GM23338 (cell line): ENCODE results near the gene STIM1.

ENCODE experiments used
- CTCF ChIP-seq, 2 experiments: fragments of 200-600 bp in 1 of 2; sonication (generic) in 1 of 2; conservative IDR thresholded peaks; 2 replicates each; pipeline versions ENCODE4 v1.5.1 to v1.6.1; 2016 to 2017; ENCODE audit warnings: antibody characterized with exemption in 2 of 2, low read depth in 2 of 2, mild to moderate bottlenecking in 2 of 2, moderate library complexity in 1 of 2
- EZH2 ChIP-seq: fragments of 200-600 bp; sonication (generic); IDR thresholded peaks from one replicate; pipeline ENCODE4 v1.8.0; 2017; ENCODE audit warnings: antibody characterized with exemption, mild to moderate bottlenecking, low read depth; ENCODE audit not compliant: unreplicated experiment
- EZH2phosphoT487 ChIP-seq: fragments of 200-600 bp; sonication (generic); IDR thresholded peaks from one replicate; pipeline ENCODE4 v1.8.1; 2018; ENCODE audit warnings: antibody characterized with exemption; ENCODE audit not compliant: unreplicated experiment
- POLR2AphosphoS5 ChIP-seq: IDR thresholded peaks from 2 replicates; pipeline ENCODE4 v1.6.1; 2016; ENCODE audit warnings: antibody characterized with exemption, low read depth
- ZNF114 ChIP-seq: fragments of 250-450 bp; sonication (Bioruptor Pico); IDR thresholded peaks from 2 replicates; pipeline ENCODE4 v1.5.0; 2020; ENCODE audit warnings: mild to moderate bottlenecking, moderate library complexity

DNA sequence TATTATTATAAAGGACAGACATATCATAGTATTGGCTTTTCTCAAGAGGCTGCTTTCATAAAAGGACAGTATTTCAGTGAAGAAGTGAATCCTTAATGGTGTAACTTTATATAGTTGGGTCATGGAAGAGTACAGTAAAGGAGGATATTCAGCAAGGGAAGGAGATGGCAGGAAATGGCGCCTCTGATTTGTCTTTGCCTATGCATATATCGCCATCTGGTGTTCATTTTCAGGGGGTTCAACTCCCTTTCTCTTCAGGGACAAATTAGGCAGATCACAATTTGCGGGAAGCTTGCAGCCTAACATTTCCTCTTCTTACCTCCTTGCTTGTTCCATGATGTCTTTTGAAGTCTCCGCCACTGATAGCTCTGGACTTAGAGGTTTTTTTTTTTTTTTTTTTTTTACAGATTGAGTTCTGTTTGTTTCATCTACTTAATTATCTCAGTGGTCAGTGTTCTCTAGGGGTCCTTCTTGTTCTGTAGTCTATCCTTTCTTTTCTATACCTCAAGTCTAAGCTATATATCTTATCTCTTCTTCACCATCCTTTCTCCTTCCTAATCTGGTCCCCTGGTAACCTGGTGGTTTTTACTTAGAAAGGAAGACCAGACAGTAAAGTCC, 217.3 kb downstream of the STIM1 start:
- TF ChIP-seq CTCF (conservative IDR thresholded peaks at IDR 0.05; ENCODE audit: low read depth in 2 of 2): peak; percentile 87 to 97
- no peak for TF ChIP-seq EZH2
- TF ChIP-seq ZNF114 (CRISPR knock-in tag): no peak
- no peak for TF ChIP-seq POLR2AphosphoS5
- TF ChIP-seq EZH2phosphoT487: no peak
